HepG2 (cell line): Measurements from ENCODE around the gene VAC14.

Experiments used
- CREM ChIP-seq, 2 experiments: sonication (generic) in 1 of 2; formaldehyde crosslinking in 1 of 2; IDR thresholded peaks; 2 replicates each; pipeline versions ENCODE4 v1.4.0 to v1.6.1; 2016 to 2020; ENCODE audit warnings: antibody characterized with exemption in 1 of 2, mild to moderate bottlenecking in 1 of 2, missing genetic modification reagents in 1 of 2
- CTCF ChIP-seq: sonication (generic); formaldehyde crosslinking; IDR thresholded peaks from 2 replicates; pipeline ENCODE4 v1.5.0; 2020; ENCODE audit warnings: mild to moderate bottlenecking, missing genetic modification reagents, moderate library complexity
- HMG20A ChIP-seq: IDR thresholded peaks from 2 replicates; pipeline ENCODE4 v1.6.1; 2016; ENCODE audit warnings: borderline replicate concordance
- NFKBIZ ChIP-seq: IDR thresholded peaks from 2 replicates; pipeline ENCODE4 v1.6.1; 2018; ENCODE audit warnings: missing genetic modification reagents, missing compliant biosample characterization
- POLR2A ChIP-seq, 2 experiments: IDR thresholded peaks; 2 replicates each; pipeline ENCODE4 v1.6.1; 2011; ENCODE audit warnings: low read depth in 2 of 2, low read length in 2 of 2, mild to moderate bottlenecking in 1 of 2, moderate library complexity in 1 of 2; ENCODE audit not compliant: insufficient read depth in 1 of 2
- SRF ChIP-seq: IDR thresholded peaks from 2 replicates; pipeline ENCODE4 v1.6.1; 2011; ENCODE audit warnings: mild to moderate bottlenecking, low read depth, low read length, moderate library complexity
- STAG1 ChIP-seq: sonication (generic); formaldehyde crosslinking; IDR thresholded peaks from 2 replicates; pipeline ENCODE4 v1.4.0; 2020; ENCODE audit warnings: missing genetic modification reagents
- YY1 ChIP-seq: IDR thresholded peaks from 2 replicates; pipeline ENCODE4 v1.6.1; 2011; ENCODE audit warnings: low read length, low read depth, moderate library complexity, mild to moderate bottlenecking; ENCODE audit not compliant: insufficient read depth, insufficient replicate concordance
- ZBTB42 ChIP-seq: sonication (generic); formaldehyde crosslinking; IDR thresholded peaks from 2 replicates; pipeline ENCODE4 v1.5.0; 2020; ENCODE audit warnings: mild to moderate bottlenecking, missing genetic modification reagents
- ZNF260 ChIP-seq: sonication (generic); formaldehyde crosslinking; IDR thresholded peaks from 2 replicates; pipeline ENCODE4 v1.4.0; 2020; ENCODE audit warnings: missing genetic modification reagents, low read depth, mild to moderate bottlenecking, borderline replicate concordance
- ZNF407 ChIP-seq: sonication (generic); formaldehyde crosslinking; IDR thresholded peaks from one replicate; pipeline ENCODE4 v1.5.1; 2020; ENCODE audit warnings: mild to moderate bottlenecking, missing genetic modification reagents; ENCODE audit errors: not compliant biosample characterization
- ZNF414 ChIP-seq: sonication (generic); formaldehyde crosslinking; IDR thresholded peaks from 2 replicates; pipeline ENCODE4 v1.5.0; 2020; ENCODE audit warnings: missing genetic modification reagents
- ZNF605 ChIP-seq: sonication (generic); formaldehyde crosslinking; IDR thresholded peaks from 2 replicates; pipeline ENCODE4 v1.8.0; 2022; ENCODE audit warnings: mild to moderate bottlenecking, missing genetic modification reagents
- ZNF670 ChIP-seq: sonication (generic); formaldehyde crosslinking; IDR thresholded peaks from 2 replicates; pipeline ENCODE4 v1.8.0; 2022; ENCODE audit warnings: mild to moderate bottlenecking, missing genetic modification reagents, borderline replicate concordance

GRCh38 chr16:70757183-70757582 is 43.8 kb downstream of the VAC14 start:
- TF ChIP-seq YY1: no peak
- TF ChIP-seq CREM (IDR thresholded peaks at IDR 0.05): no peak
- TF ChIP-seq CREM (CRISPR knock-in tag; IDR thresholded peaks at IDR 0.05): no peak
- TF ChIP-seq ZNF407 (CRISPR knock-in tag): no peak
- no peak for TF ChIP-seq ZBTB42 (CRISPR knock-in tag)
- TF ChIP-seq ZNF605: no peak
- TF ChIP-seq CTCF: no peak
- TF ChIP-seq POLR2A (IDR thresholded peaks at IDR 0.05; ENCODE audit: insufficient read depth in 1 of 2, low read depth in 2 of 2, low read length in 2 of 2): no peak
- no peak for TF ChIP-seq NFKBIZ (CRISPR knock-in tag)
- no peak for TF ChIP-seq ZNF670
- no peak for TF ChIP-seq ZNF414 (CRISPR knock-in tag)
- no peak for TF ChIP-seq SRF
- TF ChIP-seq STAG1 (CRISPR knock-in tag): no peak
- TF ChIP-seq ZNF260: no peak
- TF ChIP-seq HMG20A (CRISPR knock-in tag): no peak
